DOHH2 (cell line): ENCODE data around the gene QKI.

Experiments
- CTCF ChIP-seq: fragments of 200-600 bp; sonication (generic); IDR thresholded peaks from one replicate; pipeline ENCODE4 v1.5.1; 2014; ENCODE audit warnings: antibody characterized with exemption, mild to moderate bottlenecking, low read depth, low read length; ENCODE audit not compliant: poor library complexity, severe bottlenecking
- EZH2phosphoT487 ChIP-seq: fragments of 200-600 bp; sonication (generic); IDR thresholded peaks from 2 replicates; pipeline ENCODE4 v1.6.1; 2017; ENCODE audit warnings: borderline replicate concordance, mild to moderate bottlenecking, antibody characterized with exemption, low read length, moderate library complexity, mixed read lengths

- no peak for TF ChIP-seq CTCF
- no peak for TF ChIP-seq EZH2phosphoT487
Measured at GRCh38 chr6:163397326-163397725, 17.2 kb upstream of the QKI start.
